Measurements from ENCODE around the gene BLZF1. TPM values are rescaled to one million over a fixed set of nuclear protein-coding genes. Genes with fewer than 3 reads are reported as not detected.

BLZF1 gene
- total RNA-seq, 4 donors from 2014 or later, result 25.7 to 44.6 (median 37.7) TPM

- Histone ChIP-seq H3K4me1 (no peaks in the 10 kb centered on the region), H3K4me3 (no peak overlapping the region), H3K27me3 (no peaks in the 10 kb centered on the region), H3K27ac (no peak overlapping the region), H3K36me3 (peaks cover 0 to 100% (median 10%) of the 10 kb centered on the region in 3 donors), H3K9me3 (no peaks in the 10 kb centered on the region)
- DNase-seq, result no peak
- no peak for TF ChIP-seq CTCF (IDR thresholded peaks at IDR 0.05)
- TF ChIP-seq POLR2A (IDR thresholded peaks at IDR 0.05), result no peak
- intact Hi-C loops (cut with DNase I), result no loop called here
These were observed 13.2 kb downstream of the BLZF1 start for GRCh38 chr1:169381162-169381561.

- H3K27me3 ChIP-seq, result no peaks in the 10 kb centered on the region
- H3K27ac ChIP-seq, result no peak overlapping the region
- TF ChIP-seq POLR2A (IDR thresholded peaks at IDR 0.05), result no peak
- TF ChIP-seq CTCF (IDR thresholded peaks at IDR 0.05), result no peak
- no peaks in the 10 kb centered on the region for H3K9me3 ChIP-seq
- H3K36me3 ChIP-seq, result peaks cover 0 to 100% (median 3%) of the 10 kb centered on the region in 3 donors
- no peak overlapping the region for H3K4me3 ChIP-seq
- WGBS, 2 donors, result 66 to 68% methylated on average over 4 of the region's 4 CpGs
- DNase-seq, result no peak
- intact Hi-C loops (cut with DNase I), result no loop called here
- no peaks in the 10 kb centered on the region for H3K4me1 ChIP-seq
These were observed 15.5 kb downstream of the BLZF1 start for GRCh38 chr1:169383449-169383848.

GRCh38 chr1:169387399-169387798 is 19.4 kb downstream of the BLZF1 start:
- no peak overlapping the region for H3K4me3 ChIP-seq
- no peaks in the 10 kb centered on the region for H3K27me3 ChIP-seq
- intact Hi-C loops (cut with DNase I), result no loop called here
- H3K27ac ChIP-seq, result no peak overlapping the region
- no peak for DNase-seq
- no peak for TF ChIP-seq POLR2A (IDR thresholded peaks at IDR 0.05)
- TF ChIP-seq CTCF (IDR thresholded peaks at IDR 0.05), result no peak
- peaks cover 0 to 100% (median 16%) of the 10 kb centered on the region in 3 donors for H3K36me3 ChIP-seq
- H3K9me3 ChIP-seq, result no peaks in the 10 kb centered on the region
- H3K4me1 ChIP-seq, result no peaks in the 10 kb centered on the region

- intact Hi-C loops (cut with DNase I), result no loop called here
- no peak for TF ChIP-seq CTCF (IDR thresholded peaks at IDR 0.05)
- no peak for TF ChIP-seq POLR2A (IDR thresholded peaks at IDR 0.05)
- no peak for DNase-seq
- Histone ChIP-seq H3K4me3 (no peak overlapping the region), H3K36me3 (peaks cover 0 to 100% (median 19%) of the 10 kb centered on the region in 3 donors), H3K27ac (no peak overlapping the region), H3K4me1 (no peaks in the 10 kb centered on the region), H3K27me3 (no peaks in the 10 kb centered on the region), H3K9me3 (no peaks in the 10 kb centered on the region)
These were observed 22.3 kb downstream of the BLZF1 start for GRCh38 chr1:169390303-169390702.

- Histone ChIP-seq H3K27me3 (no peaks in the 10 kb centered on the region), H3K27ac (no peak overlapping the region), H3K36me3 (peaks cover 0 to 95% (median 18%) of the 10 kb centered on the region in 3 donors), H3K4me1 (no peaks in the 10 kb centered on the region), H3K4me3 (no peak overlapping the region), H3K9me3 (no peaks in the 10 kb centered on the region)
- no peak for DNase-seq
- intact Hi-C loops (cut with DNase I), result no loop called here
- no peak for TF ChIP-seq POLR2A (IDR thresholded peaks at IDR 0.05)
- no peak for TF ChIP-seq CTCF (IDR thresholded peaks at IDR 0.05)
- 93 to 100% methylated on average over 1 of the region's 1 CpG for WGBS, 2 donors
These were observed 24.4 kb downstream of the BLZF1 start for GRCh38 chr1:169392406-169392805.

Data from esophagus squamous epithelium (tissue), 5 donors.